SK-N-SH treated with all-trans-retinoic acid at 6 μM for 48 hours (cell line): Measurements from ENCODE around the gene BECN2.

Experiments used
- ATAC-seq: fragments of 200-7000 bp; cut with Tn5 transposase; 3 replicates; pipeline ENCODE4 v1.9.1; 2020; ENCODE audit warnings: mild to moderate bottlenecking, moderate library complexity
- ARNTL ChIP-seq: fragments of 450-650 bp; formaldehyde crosslinking; IDR thresholded peaks from 2 replicates; pipeline ENCODE4 v1.5.0; 2020; ENCODE audit warnings: low read depth, mild to moderate bottlenecking, moderate library complexity, borderline replicate concordance
- BACH2 ChIP-seq: fragments of 250-450 bp; sonication (Bioruptor Pico); IDR thresholded peaks from 2 replicates; pipeline ENCODE4 v1.9.0; 2021; ENCODE audit warnings: mild to moderate bottlenecking, borderline replicate concordance
- CSDC2 ChIP-seq: fragments of 250-450 bp; sonication (Bioruptor Pico); IDR thresholded peaks from 2 replicates; pipeline ENCODE4 v1.5.0; 2020; ENCODE audit warnings: mild to moderate bottlenecking, moderate library complexity
- ESRRG ChIP-seq: fragments of 250-450 bp; sonication (Bioruptor Pico); IDR thresholded peaks from 2 replicates; pipeline ENCODE4 v1.6.1; 2021; ENCODE audit warnings: mild to moderate bottlenecking
- GLIS3 ChIP-seq: fragments of 250-450 bp; sonication (Bioruptor Pico); IDR thresholded peaks from 2 replicates; pipeline ENCODE4 v1.5.0; 2020; ENCODE audit warnings: mild to moderate bottlenecking, moderate library complexity
- ISL1 ChIP-seq: fragments of 250-450 bp; sonication (Bioruptor Pico); IDR thresholded peaks from 2 replicates; pipeline ENCODE4 v2.1.2; 2022; ENCODE audit warnings: mild to moderate bottlenecking, moderate library complexity
- OSR1 ChIP-seq: fragments of 250-450 bp; sonication (Bioruptor Pico); IDR thresholded peaks from 2 replicates; pipeline ENCODE4 v1.8.0; 2022; ENCODE audit warnings: moderate library complexity, mild to moderate bottlenecking, inconsistent platforms
- PPARA ChIP-seq: fragments of 250-450 bp; sonication (Bioruptor Pico); IDR thresholded peaks from 2 replicates; pipeline ENCODE4 v1.5.0; 2020; ENCODE audit warnings: mild to moderate bottlenecking, borderline replicate concordance
- RARB ChIP-seq: fragments of 250-450 bp; sonication (Bioruptor Pico); IDR thresholded peaks from 2 replicates; pipeline ENCODE4 v1.8.0; 2021; ENCODE audit warnings: mild to moderate bottlenecking, moderate library complexity
- SNAI2 ChIP-seq: fragments of 250-450 bp; sonication (Bioruptor Pico); IDR thresholded peaks from 2 replicates; pipeline ENCODE4 v1.5.0; 2020; ENCODE audit warnings: mild to moderate bottlenecking, moderate library complexity
- TCF4 ChIP-seq: fragments of 250-450 bp; sonication (Bioruptor Pico); IDR thresholded peaks from 2 replicates; pipeline ENCODE4 v1.8.0; 2021; ENCODE audit warnings: mild to moderate bottlenecking, moderate library complexity, borderline replicate concordance
- TOX ChIP-seq: fragments of 250-450 bp; sonication (Bioruptor Pico); IDR thresholded peaks from 2 replicates; pipeline ENCODE4 v1.8.0; 2021; ENCODE audit warnings: mild to moderate bottlenecking, moderate library complexity, borderline replicate concordance
- ZC3H10 ChIP-seq: fragments of 250-450 bp; sonication (Bioruptor Pico); IDR thresholded peaks from 2 replicates; pipeline ENCODE4 v1.5.1; 2021; ENCODE audit warnings: mild to moderate bottlenecking, moderate library complexity
- ZFP3 ChIP-seq: fragments of 250-450 bp; sonication (Bioruptor Pico); IDR thresholded peaks from 2 replicates; pipeline ENCODE4 v1.5.0; 2020; ENCODE audit warnings: mild to moderate bottlenecking, moderate library complexity
- ZFP30 ChIP-seq: fragments of 450-650 bp; formaldehyde crosslinking; IDR thresholded peaks from 2 replicates; pipeline ENCODE4 v1.5.0; 2022; ENCODE audit warnings: mild to moderate bottlenecking, moderate library complexity
- ZNF565 ChIP-seq: fragments of 450-650 bp; formaldehyde crosslinking; conservative IDR thresholded peaks from 2 replicates; pipeline ENCODE4 v1.5.0; 2020; ENCODE audit warnings: low read depth, mild to moderate bottlenecking, moderate library complexity
- ZNF70 ChIP-seq: fragments of 450-650 bp; formaldehyde crosslinking; IDR thresholded peaks from 2 replicates; pipeline ENCODE4 v1.5.0; 2020; ENCODE audit warnings: mild to moderate bottlenecking, moderate library complexity
- TF ChIP-seq, protein P1 (sequence below): fragments of 250-450 bp; sonication (Bioruptor Pico); IDR thresholded peaks from 2 replicates; pipeline ENCODE4 v1.5.1; 2020; ENCODE audit warnings: low read depth, mild to moderate bottlenecking, moderate library complexity
- TF ChIP-seq, protein P2 (sequence below): fragments of 250-450 bp; sonication (Bioruptor Pico); IDR thresholded peaks from 2 replicates; pipeline ENCODE4 v1.5.0; 2020; ENCODE audit warnings: mild to moderate bottlenecking, moderate library complexity
- TF ChIP-seq, protein P3 (sequence below): fragments of 250-450 bp; sonication (Bioruptor Pico); IDR thresholded peaks from 2 replicates; pipeline ENCODE4 v1.5.1; 2021; ENCODE audit warnings: mild to moderate bottlenecking, moderate library complexity
- TF ChIP-seq, protein P4 (sequence below): fragments of 250-450 bp; sonication (Bioruptor Pico); IDR thresholded peaks from 2 replicates; pipeline ENCODE4 v1.8.0; 2021; ENCODE audit warnings: low read depth, mild to moderate bottlenecking, moderate library complexity, borderline replicate concordance
- TF ChIP-seq, protein P5 (sequence below): fragments of 250-450 bp; sonication (Bioruptor Pico); IDR thresholded peaks from 2 replicates; pipeline ENCODE4 v1.8.0; 2020; ENCODE audit warnings: mild to moderate bottlenecking, moderate library complexity, borderline replicate concordance

Gene BECN2

DNA sequence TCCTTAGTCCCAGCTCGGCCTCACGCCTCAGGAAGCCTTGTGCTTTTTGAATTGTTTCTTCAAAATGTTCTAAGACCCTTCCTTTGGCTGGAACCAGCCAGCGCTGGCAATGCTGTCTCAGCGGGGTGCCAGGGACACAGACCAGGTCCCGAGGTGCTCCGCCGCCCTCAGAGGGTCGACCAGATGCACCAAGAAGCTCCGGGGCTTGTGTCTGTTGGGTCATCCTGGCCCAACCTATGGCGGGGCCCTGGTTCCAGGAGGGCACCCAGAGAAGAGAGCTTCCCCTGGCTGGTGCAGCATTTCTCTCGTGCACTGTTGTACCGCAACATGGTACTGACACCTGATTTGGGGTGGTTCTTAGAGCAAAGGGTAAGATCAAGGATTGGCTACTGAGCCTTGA lies 40.1 kb upstream of the BECN2 start:
- no peak for TF ChIP-seq TOX
- TF ChIP-seq SNAI2, result no peak
- no peak for TF ChIP-seq ARNTL (CRISPR knock-in tag)
- TF ChIP-seq, protein P1, sequence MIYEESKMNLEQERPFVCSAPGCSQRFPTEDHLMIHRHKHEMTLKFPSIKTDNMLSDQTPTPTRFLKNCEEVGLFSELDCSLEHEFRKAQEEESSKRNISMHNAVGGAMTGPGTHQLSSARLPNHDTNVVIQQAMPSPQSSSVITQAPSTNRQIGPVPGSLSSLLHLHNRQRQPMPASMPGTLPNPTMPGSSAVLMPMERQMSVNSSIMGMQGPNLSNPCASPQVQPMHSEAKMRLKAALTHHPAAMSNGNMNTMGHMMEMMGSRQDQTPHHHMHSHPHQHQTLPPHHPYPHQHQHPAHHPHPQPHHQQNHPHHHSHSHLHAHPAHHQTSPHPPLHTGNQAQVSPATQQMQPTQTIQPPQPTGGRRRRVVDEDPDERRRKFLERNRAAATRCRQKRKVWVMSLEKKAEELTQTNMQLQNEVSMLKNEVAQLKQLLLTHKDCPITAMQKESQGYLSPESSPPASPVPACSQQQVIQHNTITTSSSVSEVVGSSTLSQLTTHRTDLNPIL (CRISPR knock-in tag), result no peak
- TF ChIP-seq, protein P2, sequence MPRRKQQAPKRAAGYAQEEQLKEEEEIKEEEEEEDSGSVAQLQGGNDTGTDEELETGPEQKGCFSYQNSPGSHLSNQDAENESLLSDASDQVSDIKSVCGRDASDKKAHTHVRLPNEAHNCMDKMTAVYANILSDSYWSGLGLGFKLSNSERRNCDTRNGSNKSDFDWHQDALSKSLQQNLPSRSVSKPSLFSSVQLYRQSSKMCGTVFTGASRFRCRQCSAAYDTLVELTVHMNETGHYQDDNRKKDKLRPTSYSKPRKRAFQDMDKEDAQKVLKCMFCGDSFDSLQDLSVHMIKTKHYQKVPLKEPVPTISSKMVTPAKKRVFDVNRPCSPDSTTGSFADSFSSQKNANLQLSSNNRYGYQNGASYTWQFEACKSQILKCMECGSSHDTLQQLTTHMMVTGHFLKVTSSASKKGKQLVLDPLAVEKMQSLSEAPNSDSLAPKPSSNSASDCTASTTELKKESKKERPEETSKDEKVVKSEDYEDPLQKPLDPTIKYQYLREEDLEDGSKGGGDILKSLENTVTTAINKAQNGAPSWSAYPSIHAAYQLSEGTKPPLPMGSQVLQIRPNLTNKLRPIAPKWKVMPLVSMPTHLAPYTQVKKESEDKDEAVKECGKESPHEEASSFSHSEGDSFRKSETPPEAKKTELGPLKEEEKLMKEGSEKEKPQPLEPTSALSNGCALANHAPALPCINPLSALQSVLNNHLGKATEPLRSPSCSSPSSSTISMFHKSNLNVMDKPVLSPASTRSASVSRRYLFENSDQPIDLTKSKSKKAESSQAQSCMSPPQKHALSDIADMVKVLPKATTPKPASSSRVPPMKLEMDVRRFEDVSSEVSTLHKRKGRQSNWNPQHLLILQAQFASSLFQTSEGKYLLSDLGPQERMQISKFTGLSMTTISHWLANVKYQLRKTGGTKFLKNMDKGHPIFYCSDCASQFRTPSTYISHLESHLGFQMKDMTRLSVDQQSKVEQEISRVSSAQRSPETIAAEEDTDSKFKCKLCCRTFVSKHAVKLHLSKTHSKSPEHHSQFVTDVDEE, result no peak
- no peak for TF ChIP-seq GLIS3 (CRISPR knock-in tag)
- no peak for TF ChIP-seq ZC3H10 (CRISPR knock-in tag)
- no peak for TF ChIP-seq TCF4 (CRISPR knock-in tag)
- TF ChIP-seq BACH2 (CRISPR knock-in tag), result no peak
- no peak for TF ChIP-seq ZNF565 (CRISPR knock-in tag)
- no peak for ATAC-seq

DNA sequence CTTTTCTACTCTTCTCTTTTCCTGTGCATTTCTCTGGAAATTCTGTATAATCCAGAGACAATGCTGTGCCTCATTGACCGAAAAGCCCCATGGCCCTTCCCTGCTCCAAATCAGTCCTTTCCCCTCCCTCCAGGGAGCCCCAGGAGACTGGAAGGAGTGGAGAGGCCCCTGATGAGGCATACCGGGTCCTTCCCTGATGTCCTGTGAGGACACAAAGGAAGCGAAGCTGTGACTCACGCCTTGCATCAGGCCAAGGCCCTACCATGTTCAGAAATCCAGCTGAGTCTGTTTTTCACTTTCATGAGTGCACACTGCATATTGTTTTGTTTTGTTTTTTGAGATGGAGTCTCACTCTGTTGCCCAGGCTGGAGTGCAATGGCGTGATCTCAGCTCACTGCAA lies 38.7 kb upstream of the BECN2 start:
- TF ChIP-seq ISL1 (CRISPR knock-in tag) (no peak), TOX (no peak), PPARA (CRISPR knock-in tag) (no peak), ZFP30 (CRISPR knock-in tag) (no peak), RARB (CRISPR knock-in tag) (no peak), CSDC2 (CRISPR knock-in tag) (no peak), ZNF70 (CRISPR knock-in tag) (no peak), SNAI2 (no peak), TCF4 (CRISPR knock-in tag) (no peak), ZFP3 (no peak), ESRRG (no peak), OSR1 (CRISPR knock-in tag) (no peak)
- TF ChIP-seq, protein P2, result no peak
- TF ChIP-seq, protein P3, sequence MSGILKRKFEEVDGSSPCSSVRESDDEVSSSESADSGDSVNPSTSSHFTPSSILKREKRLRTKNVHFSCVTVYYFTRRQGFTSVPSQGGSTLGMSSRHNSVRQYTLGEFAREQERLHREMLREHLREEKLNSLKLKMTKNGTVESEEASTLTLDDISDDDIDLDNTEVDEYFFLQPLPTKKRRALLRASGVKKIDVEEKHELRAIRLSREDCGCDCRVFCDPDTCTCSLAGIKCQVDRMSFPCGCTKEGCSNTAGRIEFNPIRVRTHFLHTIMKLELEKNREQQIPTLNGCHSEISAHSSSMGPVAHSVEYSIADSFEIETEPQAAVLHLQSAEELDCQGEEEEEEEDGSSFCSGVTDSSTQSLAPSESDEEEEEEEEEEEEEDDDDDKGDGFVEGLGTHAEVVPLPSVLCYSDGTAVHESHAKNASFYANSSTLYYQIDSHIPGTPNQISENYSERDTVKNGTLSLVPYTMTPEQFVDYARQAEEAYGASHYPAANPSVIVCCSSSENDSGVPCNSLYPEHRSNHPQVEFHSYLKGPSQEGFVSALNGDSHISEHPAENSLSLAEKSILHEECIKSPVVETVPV, result no peak
- TF ChIP-seq, protein P4, sequence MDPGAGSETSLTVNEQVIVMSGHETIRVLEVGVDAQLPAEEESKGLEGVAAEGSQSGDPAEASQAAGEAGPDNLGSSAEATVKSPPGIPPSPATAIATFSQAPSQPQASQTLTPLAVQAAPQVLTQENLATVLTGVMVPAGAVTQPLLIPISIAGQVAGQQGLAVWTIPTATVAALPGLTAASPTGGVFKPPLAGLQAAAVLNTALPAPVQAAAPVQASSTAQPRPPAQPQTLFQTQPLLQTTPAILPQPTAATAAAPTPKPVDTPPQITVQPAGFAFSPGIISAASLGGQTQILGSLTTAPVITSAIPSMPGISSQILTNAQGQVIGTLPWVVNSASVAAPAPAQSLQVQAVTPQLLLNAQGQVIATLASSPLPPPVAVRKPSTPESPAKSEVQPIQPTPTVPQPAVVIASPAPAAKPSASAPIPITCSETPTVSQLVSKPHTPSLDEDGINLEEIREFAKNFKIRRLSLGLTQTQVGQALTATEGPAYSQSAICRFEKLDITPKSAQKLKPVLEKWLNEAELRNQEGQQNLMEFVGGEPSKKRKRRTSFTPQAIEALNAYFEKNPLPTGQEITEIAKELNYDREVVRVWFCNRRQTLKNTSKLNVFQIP (CRISPR knock-in tag), result no peak
- TF ChIP-seq, protein P5, sequence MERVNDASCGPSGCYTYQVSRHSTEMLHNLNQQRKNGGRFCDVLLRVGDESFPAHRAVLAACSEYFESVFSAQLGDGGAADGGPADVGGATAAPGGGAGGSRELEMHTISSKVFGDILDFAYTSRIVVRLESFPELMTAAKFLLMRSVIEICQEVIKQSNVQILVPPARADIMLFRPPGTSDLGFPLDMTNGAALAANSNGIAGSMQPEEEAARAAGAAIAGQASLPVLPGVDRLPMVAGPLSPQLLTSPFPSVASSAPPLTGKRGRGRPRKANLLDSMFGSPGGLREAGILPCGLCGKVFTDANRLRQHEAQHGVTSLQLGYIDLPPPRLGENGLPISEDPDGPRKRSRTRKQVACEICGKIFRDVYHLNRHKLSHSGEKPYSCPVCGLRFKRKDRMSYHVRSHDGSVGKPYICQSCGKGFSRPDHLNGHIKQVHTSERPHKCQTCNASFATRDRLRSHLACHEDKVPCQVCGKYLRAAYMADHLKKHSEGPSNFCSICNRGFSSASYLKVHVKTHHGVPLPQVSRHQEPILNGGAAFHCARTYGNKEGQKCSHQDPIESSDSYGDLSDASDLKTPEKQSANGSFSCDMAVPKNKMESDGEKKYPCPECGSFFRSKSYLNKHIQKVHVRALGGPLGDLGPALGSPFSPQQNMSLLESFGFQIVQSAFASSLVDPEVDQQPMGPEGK (CRISPR knock-in tag), result no peak
- ATAC-seq, result peak; percentile 81
